Hematopoietic multipotent progenitor cell treated with erythropoietin and hydrocortisone succinate and interleukin-3 and kit ligand, for 17 days (in vitro differentiated cells): ENCODE data around the gene CHCHD3.
A peak's percentile ranks its signal among the peaks of the same experiment; 100 is the strongest.
"Not testable (repeated sequence)": the region's sequence is repeated elsewhere in the genome, so short reads cannot be mapped to it uniquely, and the experiment has no call there.

Experiments
- DNase-seq: peaks from one replicate; pipeline ENCODE4 v3.0.0-alpha.2; 2015; ENCODE audit warnings: low spot score

The CHCHD3 gene

GRCh38 chr7:132902294-132902693, 179.6 kb downstream of the CHCHD3 start:
- not testable (repeated sequence) for DNase-seq

- no peak for DNase-seq
These were observed 180.6 kb downstream of the CHCHD3 start for GRCh38 chr7:132901241-132901640.

GRCh38 chr7:132899833-132900232, 182.1 kb downstream of the CHCHD3 start:
- DNase-seq, result no peak

- not testable (repeated sequence) for DNase-seq
These were observed 183.2 kb downstream of the CHCHD3 start for GRCh38 chr7:132898641-132899175.

GRCh38 chr7:132897093-132897687, 184.7 kb downstream of the CHCHD3 start:
- DNase-seq, result no peak

GRCh38 chr7:132895231-132895630, 186.7 kb downstream of the CHCHD3 start:
- DNase-seq, result no peak

GRCh38 chr7:132893560-132893959, 188.3 kb downstream of the CHCHD3 start:
- no peak for DNase-seq

GRCh38 chr7:132892744-132893143, 189.1 kb downstream of the CHCHD3 start:
- not testable (repeated sequence) for DNase-seq

GRCh38 chr7:132891554-132891953, 190.3 kb downstream of the CHCHD3 start:
- DNase-seq, result no peak

- DNase-seq, result peak; percentile 10
These were observed 199.0 kb downstream of the CHCHD3 start for GRCh38 chr7:132882714-132883428.

GRCh38 chr7:132881317-132881716, 200.6 kb downstream of the CHCHD3 start:
- no peak for DNase-seq

GRCh38 chr7:132879579-132879978, 202.3 kb downstream of the CHCHD3 start:
- no peak for DNase-seq

GRCh38 chr7:132878204-132878919, 203.5 kb downstream of the CHCHD3 start:
- DNase-seq, result no peak

GRCh38 chr7:132877573-132877972, 204.3 kb downstream of the CHCHD3 start:
- no peak for DNase-seq

GRCh38 chr7:132876576-132876975, 205.3 kb downstream of the CHCHD3 start:
- no peak for DNase-seq

- DNase-seq, result no peak
These were observed 209.9 kb downstream of the CHCHD3 start for GRCh38 chr7:132872034-132872433.

GRCh38 chr7:132871419-132871818, 210.5 kb downstream of the CHCHD3 start:
- DNase-seq, result no peak

GRCh38 chr7:132869166-132869861, 212.6 kb downstream of the CHCHD3 start:
- DNase-seq, result no peak

- no peak for DNase-seq
These were observed 215.3 kb downstream of the CHCHD3 start for GRCh38 chr7:132866551-132866950.

GRCh38 chr7:132866144-132866531, 215.8 kb downstream of the CHCHD3 start:
- DNase-seq, result no peak

- DNase-seq, result no peak
These were observed 216.3 kb downstream of the CHCHD3 start for GRCh38 chr7:132865366-132866143.
